GM12891 (cell line): ENCODE measurements around the gene H2AZ2.
"Not testable (repeated sequence)": the region's sequence is repeated elsewhere in the genome, so short reads cannot be mapped to it uniquely, and the experiment has no call there.

ENCODE experiments used
- DNase-seq: peaks from one replicate; pipeline ENCODE4 v3.0.0; 2011; ENCODE audit warnings: low spot score; ENCODE audit not compliant: insufficient read length
- FAIRE-seq: peaks from 2 replicates; lab custom pipeline; 2011; peaks lifted over from hg19 to GRCh38; lab: Jason Lieb, UNC
- PAX5 ChIP-seq: IDR thresholded peaks from 2 replicates; pipeline ENCODE4 v1.6.1; 2011; ENCODE audit warnings: low read length, moderate library complexity, mild to moderate bottlenecking; ENCODE audit not compliant: insufficient read depth, severe bottlenecking
- POLR2A ChIP-seq: IDR thresholded peaks from 2 replicates; pipeline ENCODE4 v1.6.1; 2011; ENCODE audit warnings: low read depth, low read length, control low read depth
- POLR2AphosphoS5 ChIP-seq: IDR thresholded peaks from 2 replicates; pipeline ENCODE4 v1.6.1; 2011; ENCODE audit warnings: low read depth, low read length, control low read depth
- POU2F2 ChIP-seq: IDR thresholded peaks from 2 replicates; pipeline ENCODE4 v1.6.1; 2011; ENCODE audit warnings: low read depth, mild to moderate bottlenecking, control low read depth, low read length, moderate library complexity
- SPI1 ChIP-seq: IDR thresholded peaks from 2 replicates; pipeline ENCODE4 v1.6.1; 2011; ENCODE audit warnings: low read depth, low read length, control low read depth
- TAF1 ChIP-seq: IDR thresholded peaks from 2 replicates; pipeline ENCODE4 v1.6.1; 2011; ENCODE audit warnings: low read depth, low read length, control low read depth

H2AZ2 gene

GRCh38 chr7:44884621-44885393 lies 36.9 kb upstream of the H2AZ2 start:
- DNase-seq (no peak), FAIRE-seq (peak; percentile 70)
- no peak for TF ChIP-seq POLR2AphosphoS5
- no peak for TF ChIP-seq POLR2A
- no peak for TF ChIP-seq POU2F2
- no peak for TF ChIP-seq SPI1
- TF ChIP-seq PAX5, result no peak
- TF ChIP-seq TAF1, result no peak; the same call in 1 of the 2 replicates

GRCh38 chr7:44883961-44884620 lies 36.2 kb upstream of the H2AZ2 start:
- DNase-seq (no peak), FAIRE-seq (no peak)
- TF ChIP-seq TAF1 (no peak), PAX5 (no peak), POLR2AphosphoS5 (no peak), SPI1 (no peak), POU2F2 (no peak), POLR2A (no peak)

GRCh38 chr7:44882899-44883298 lies 35.0 kb upstream of the H2AZ2 start:
- no peak for DNase-seq
- TF ChIP-seq TAF1 (no peak), POLR2AphosphoS5 (no peak), SPI1 (no peak), PAX5 (no peak), POU2F2 (no peak), POLR2A (no peak; the same call in 1 of the 2 replicates)
- FAIRE-seq, result peak; percentile 38

GRCh38 chr7:44881610-44882009 lies 33.7 kb upstream of the H2AZ2 start:
- FAIRE-seq (peak; percentile 83), DNase-seq (no peak)

GRCh38 chr7:44881066-44881600 lies 33.2 kb upstream of the H2AZ2 start:
- FAIRE-seq (no peak), DNase-seq (no peak)
- TF ChIP-seq POU2F2, result no peak
- TF ChIP-seq PAX5, result no peak
- TF ChIP-seq TAF1, result no peak
- no peak for TF ChIP-seq POLR2AphosphoS5
- no peak for TF ChIP-seq SPI1
- no peak for TF ChIP-seq POLR2A

More at GRCh38 chr7:44881610-44882009, 33.7 kb upstream of the H2AZ2 start:
- TF ChIP-seq SPI1 (peak; percentile 80), TAF1 (no peak), POU2F2 (no peak), POLR2A (0 out of 2 replicates have a peak, but pooled peaks have one; percentile 62)

GRCh38 chr7:44880317-44881018 lies 32.6 kb upstream of the H2AZ2 start:
- no peak for TF ChIP-seq POU2F2
- TF ChIP-seq POLR2AphosphoS5, result no peak; the same call in 1 of the 2 replicates
- TF ChIP-seq POLR2A, result no peak; the same call in 1 of the 2 replicates
- TF ChIP-seq PAX5, result no peak
- TF ChIP-seq TAF1, result no peak
- TF ChIP-seq SPI1, result no peak
- no peak for DNase-seq
- peak; percentile 89 for FAIRE-seq

- FAIRE-seq (peak; percentile 9), DNase-seq (no peak)
- TF ChIP-seq SPI1 (peak; percentile 60), PAX5 (no peak)
These were observed 28.5 kb upstream of the H2AZ2 start for GRCh38 chr7:44876393-44876792.

GRCh38 chr7:44875241-44875640 lies 27.4 kb upstream of the H2AZ2 start:
- no peak for DNase-seq
- no peak for FAIRE-seq
- TF ChIP-seq POLR2A (no peak), POLR2AphosphoS5 (no peak), TAF1 (no peak), SPI1 (no peak), POU2F2 (no peak), PAX5 (no peak)

GRCh38 chr7:44872787-44873186 lies 24.9 kb upstream of the H2AZ2 start:
- no peak for FAIRE-seq
- TF ChIP-seq POU2F2 (no peak), PAX5 (no peak), TAF1 (no peak), SPI1 (no peak), POLR2AphosphoS5 (no peak), POLR2A (no peak)

GRCh38 chr7:44871918-44872317 lies 24.0 kb upstream of the H2AZ2 start:
- DNase-seq, FAIRE-seq: not testable (repeated sequence)

More at GRCh38 chr7:44872787-44873186, 24.9 kb upstream of the H2AZ2 start:
- DNase-seq, result no peak

- FAIRE-seq, result not testable (repeated sequence)
These were observed 22.9 kb upstream of the H2AZ2 start for GRCh38 chr7:44870780-44871179.

GRCh38 chr7:44870336-44870735 lies 22.4 kb upstream of the H2AZ2 start:
- DNase-seq, FAIRE-seq: not testable (repeated sequence)

More at GRCh38 chr7:44870780-44871179, 22.9 kb upstream of the H2AZ2 start:
- not testable (repeated sequence) for DNase-seq
